ENCODE results near the gene ANKRD33B. TPM values are rescaled to one million over a fixed set of nuclear protein-coding genes. Genes with fewer than 3 reads are reported as not detected.
A peak's percentile ranks its signal among the peaks of the same experiment; 100 is the strongest.
"Not testable (repeated sequence)": the region's sequence is repeated elsewhere in the genome, so short reads cannot be mapped to it uniquely, and the experiment has no call there.

Gene ANKRD33B
- polyA plus RNA-seq, 3 donors from 2014 or later = 0.13 to 0.15 TPM; not detected in 1

DNA sequence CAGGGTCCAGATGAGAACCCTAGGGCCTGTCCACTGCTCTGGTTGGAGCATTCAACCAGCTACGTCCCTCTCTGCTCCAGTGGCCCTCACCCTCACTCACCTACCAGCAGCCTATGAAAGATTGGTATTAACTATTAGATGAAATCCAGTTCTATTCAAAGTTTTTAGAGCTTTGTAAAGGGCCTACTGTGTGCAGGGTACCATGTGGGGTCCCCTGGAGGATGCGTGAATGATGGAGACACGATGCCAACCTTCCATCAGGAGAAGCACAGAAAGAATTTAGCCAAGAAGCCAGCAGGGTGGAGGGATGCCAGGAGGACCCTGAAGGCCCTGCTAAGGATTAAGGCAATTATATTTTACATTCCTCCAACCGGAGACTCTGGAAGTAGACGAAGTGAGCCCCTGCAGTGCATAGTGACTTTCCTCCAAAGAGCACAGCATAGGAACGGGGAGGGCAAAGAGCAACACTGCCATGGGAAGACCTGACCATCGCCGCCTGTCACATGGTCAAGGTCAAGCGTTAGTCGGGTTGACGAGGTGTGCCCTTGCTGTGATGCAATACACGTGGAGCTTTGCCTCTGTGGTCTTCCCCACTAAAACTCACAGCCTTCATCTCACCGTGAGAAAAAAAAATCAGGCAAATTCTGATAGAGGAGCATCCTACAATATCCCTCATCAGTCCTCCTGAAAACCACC is 22.8 kb upstream of the ANKRD33B start:
- Mint-ChIP-seq H3K36me3 (no peaks in the 10 kb centered on the region), H3K9me3 (no peaks in the 10 kb centered on the region), H3K4me3 (no peak overlapping the region), H3K27me3 (ENCODE audit: low read depth in 3 of 3) (peaks cover 1 to 14% (median 10%) of the 10 kb centered on the region in 3 donors), H3K27ac (no peak overlapping the region), H3K4me1 (peaks cover 17 to 19% of the 10 kb centered on the region in 2 donors)
- DNase-seq = no peak

DNA sequence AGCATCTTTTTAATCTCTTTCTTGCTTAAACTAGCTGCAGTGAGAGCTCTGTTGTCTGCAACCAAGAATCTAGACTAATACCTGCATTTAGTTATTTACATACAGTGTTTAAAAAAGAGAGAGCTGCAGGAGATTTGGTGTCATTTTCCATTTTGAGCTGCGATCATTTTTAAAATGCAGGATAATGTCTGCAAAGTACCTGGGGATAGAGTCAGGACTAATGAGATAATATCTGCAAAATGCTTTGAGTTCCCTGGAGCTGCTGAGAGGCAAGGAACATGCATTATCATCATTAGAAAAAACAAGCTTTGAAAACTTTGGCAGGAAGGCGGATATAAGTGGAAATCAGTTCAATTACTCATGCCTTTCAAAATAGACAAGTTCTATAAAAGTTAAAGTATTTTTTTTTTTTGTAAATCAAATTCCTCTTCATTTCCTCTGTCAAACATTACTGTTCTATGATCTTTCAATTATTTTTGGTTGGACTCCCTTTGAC is 21.8 kb upstream of the ANKRD33B start:
- H3K4me3 Mint-ChIP-seq = no peak overlapping the region
- H3K27me3 Mint-ChIP-seq (ENCODE audit: low read depth in 3 of 3) = peaks cover 3 to 19% (median 10%) of the 10 kb centered on the region in 3 donors
- H3K27ac Mint-ChIP-seq = no peak overlapping the region
- no peaks in the 10 kb centered on the region for H3K36me3 Mint-ChIP-seq
- H3K9me3 Mint-ChIP-seq = no peaks in the 10 kb centered on the region
- DNase-seq = no peak
- peaks cover 10 to 12% of the 10 kb centered on the region in 2 donors for H3K4me1 Mint-ChIP-seq

DNA sequence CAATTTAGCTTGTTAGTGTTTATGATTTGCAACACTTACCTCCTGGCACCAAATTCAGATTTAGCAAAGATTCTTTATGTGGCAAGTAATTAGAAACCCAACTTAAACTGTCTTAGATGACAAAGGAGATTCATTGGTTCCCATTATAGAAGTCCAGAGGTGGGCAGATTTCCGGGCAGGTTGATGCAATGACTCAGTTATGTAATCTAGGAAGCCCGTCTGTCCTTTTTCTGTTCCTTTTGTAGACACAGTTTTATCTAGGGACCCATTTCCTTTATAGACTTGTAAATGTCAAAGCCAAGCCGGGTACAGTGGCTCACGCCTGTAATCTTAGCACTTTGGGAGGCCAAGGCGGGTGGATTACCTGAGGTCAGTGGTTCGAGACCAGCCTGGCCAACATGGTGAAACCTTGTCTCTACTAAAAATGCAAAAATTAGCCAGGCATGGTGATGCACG is 20.3 kb upstream of the ANKRD33B start:
- Mint-ChIP-seq H3K4me1 (no peaks in the 10 kb centered on the region), H3K27ac (no peak overlapping the region), H3K36me3 (no peaks in the 10 kb centered on the region), H3K27me3 (ENCODE audit: low read depth in 3 of 3) (peaks cover 6 to 15% (median 6%) of the 10 kb centered on the region in 3 donors), H3K4me3 (no peak overlapping the region), H3K9me3 (no peaks in the 10 kb centered on the region)
- DNase-seq = no peak

DNA sequence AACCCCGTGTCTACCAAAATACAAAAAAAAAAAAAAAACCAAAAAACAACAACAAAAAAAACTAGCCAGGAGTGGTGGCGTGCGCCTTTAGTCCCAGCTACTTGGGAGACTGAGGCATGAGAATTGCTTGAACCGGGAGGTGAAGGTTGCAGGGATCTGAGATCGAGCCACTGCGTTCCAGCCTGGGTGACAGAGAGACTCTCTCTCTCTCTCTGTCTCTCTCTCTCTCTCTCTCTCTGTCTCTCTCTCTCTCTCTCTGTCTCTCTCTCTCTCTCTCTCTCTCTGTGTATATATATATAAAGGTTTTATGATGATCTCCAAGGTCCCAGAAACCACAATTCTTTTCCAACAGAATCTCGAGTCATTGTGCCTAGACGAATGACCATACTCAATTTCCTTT is 18.8 kb upstream of the ANKRD33B start:
- no peak overlapping the region for H3K27ac Mint-ChIP-seq
- no peak for DNase-seq
- H3K4me1 Mint-ChIP-seq = no peaks in the 10 kb centered on the region
- H3K4me3 Mint-ChIP-seq = no peak overlapping the region
- H3K36me3 Mint-ChIP-seq = no peaks in the 10 kb centered on the region
- H3K27me3 Mint-ChIP-seq (ENCODE audit: low read depth in 3 of 3) = peaks cover 6 to 12% (median 6%) of the 10 kb centered on the region in 3 donors
- H3K9me3 Mint-ChIP-seq = no peaks in the 10 kb centered on the region

DNA sequence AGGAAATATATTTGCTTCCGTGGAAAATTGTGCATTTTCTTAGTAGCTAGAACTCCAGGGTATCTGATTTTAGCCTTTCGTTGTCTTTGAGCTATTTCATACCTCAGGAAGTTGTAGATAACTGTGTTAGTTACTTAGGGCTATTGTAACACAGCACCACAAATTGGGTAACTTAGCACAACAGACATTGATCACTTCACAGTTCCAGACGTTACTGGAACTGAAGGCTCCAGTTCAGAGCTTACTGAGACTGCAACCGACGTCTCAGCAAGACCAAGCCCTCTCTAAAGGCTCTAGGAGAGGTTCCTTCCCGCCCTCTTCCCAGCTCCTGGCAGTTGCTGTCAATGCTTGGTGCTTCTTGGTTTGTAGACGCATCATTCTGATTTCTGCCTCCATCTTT is 17.7 kb upstream of the ANKRD33B start:
- H3K36me3 Mint-ChIP-seq = no peaks in the 10 kb centered on the region
- H3K27ac Mint-ChIP-seq = no peak overlapping the region
- H3K27me3 Mint-ChIP-seq (ENCODE audit: low read depth in 3 of 3) = peaks cover 4 to 8% (median 6%) of the 10 kb centered on the region in 3 donors
- no peaks in the 10 kb centered on the region for H3K9me3 Mint-ChIP-seq
- H3K4me3 Mint-ChIP-seq = no peak overlapping the region
- H3K4me1 Mint-ChIP-seq = no peaks in the 10 kb centered on the region
- no peak for DNase-seq

DNA sequence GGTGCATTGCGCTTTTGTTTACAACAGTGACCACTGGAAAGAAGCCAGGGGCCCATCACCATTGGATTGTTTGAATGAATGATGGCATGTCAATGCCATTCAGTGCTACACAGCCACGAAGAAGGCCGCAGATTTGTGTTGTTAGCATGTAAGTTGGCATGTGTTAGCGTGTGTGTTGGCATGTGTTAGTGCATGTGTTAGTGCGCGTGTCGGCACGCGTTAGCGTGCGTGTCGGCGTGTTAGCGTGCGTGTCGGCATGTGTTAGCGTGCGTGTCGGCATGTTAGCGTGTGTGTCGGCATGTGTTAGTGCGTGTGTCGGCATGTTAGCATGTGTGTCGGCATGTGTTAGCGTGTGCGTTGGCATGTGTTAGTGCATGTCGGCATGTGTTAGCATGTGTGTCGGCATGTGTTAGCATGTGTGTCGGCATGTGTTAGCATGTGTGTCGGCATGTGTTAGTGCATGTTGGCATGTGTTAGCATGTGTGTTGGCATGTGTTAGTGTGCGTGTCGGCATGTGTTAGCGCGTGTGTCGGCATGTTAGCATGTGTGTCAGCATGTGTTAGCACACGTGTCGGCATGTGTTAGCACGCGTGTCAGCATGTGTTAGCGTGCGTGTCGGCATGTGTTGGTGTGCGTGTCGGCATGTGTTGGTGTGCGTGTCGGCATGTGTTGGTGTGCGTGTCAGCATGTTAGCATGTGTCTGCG is 15.3 kb upstream of the ANKRD33B start:
- no peaks in the 10 kb centered on the region for H3K9me3 Mint-ChIP-seq
- H3K27me3 Mint-ChIP-seq (ENCODE audit: low read depth in 3 of 3) = peaks cover 3 to 12% (median 4%) of the 10 kb centered on the region in 3 donors
- peaks cover 16% of the 10 kb centered on the region in 2 donors for H3K4me1 Mint-ChIP-seq
- DNase-seq = no peak
- no peaks in the 10 kb centered on the region for H3K36me3 Mint-ChIP-seq
- H3K27ac Mint-ChIP-seq = peak overlapping the region in 1 of 6 donors; percentile 12
- no peak overlapping the region for H3K4me3 Mint-ChIP-seq

DNA sequence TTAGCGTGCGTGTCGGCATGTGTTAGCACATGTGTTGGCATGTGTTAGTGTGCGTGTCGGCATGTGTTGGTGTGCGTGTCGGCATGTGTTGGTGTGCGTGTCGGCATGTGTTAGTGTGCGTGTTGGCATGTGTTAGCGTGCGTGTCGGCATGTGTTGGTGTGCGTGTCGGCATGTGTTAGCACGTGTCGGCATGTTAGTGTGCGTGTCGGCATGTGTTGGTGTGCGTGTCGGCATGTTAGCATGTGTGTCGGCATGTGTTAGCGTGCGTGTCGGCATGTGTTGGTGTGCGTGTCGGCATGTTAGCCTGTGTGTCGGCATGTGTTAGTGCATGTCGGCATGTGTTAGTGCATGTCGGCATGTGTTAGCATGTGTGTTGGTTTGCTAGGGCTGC is 14.8 kb upstream of the ANKRD33B start:
- not testable (repeated sequence) for H3K36me3 Mint-ChIP-seq, DNase-seq, H3K9me3 Mint-ChIP-seq, H3K27ac Mint-ChIP-seq, H3K4me3 Mint-ChIP-seq
- H3K27me3 Mint-ChIP-seq (ENCODE audit: low read depth in 3 of 3) = peaks cover 5 to 11% (median 5%) of the 10 kb centered on the region in 3 donors
- H3K4me1 Mint-ChIP-seq = peaks cover 20 to 21% of the 10 kb centered on the region in 2 donors

DNA sequence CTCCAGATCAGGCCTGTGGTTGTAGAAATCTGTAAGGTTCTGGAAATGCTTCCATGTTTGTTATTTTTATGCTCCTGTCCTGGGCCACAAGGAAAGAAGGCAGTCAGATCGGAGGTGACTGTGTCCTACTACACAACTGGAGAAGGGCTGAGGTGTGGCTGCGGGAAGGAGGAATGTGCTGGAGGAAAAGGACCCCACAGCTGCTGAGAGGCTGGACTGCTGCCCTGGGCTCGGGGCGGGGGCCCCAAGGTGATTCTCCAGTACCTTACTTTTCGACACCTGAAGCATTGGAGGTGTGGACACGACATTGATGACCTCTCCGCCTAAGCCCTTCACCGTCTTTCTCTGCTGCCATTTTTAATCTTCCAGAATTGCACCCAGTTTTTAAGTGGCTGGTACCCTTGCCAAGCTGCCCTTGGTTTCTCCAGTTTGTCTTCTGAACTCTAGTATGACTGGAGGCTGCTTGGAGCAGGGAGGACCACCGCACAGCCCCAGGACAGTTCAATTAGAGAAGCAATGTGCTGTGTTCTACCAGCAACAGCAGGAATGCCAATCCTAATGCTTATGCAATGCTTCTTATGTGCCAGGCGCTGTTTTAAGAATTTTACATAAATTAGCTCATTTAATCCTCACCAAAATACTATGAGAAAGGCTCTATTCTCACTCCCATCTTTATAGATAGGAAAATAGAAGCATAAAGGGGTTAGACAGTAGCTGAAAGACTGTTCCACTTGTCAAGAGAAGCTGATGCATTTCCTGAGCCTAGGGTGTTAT is 13.5 kb upstream of the ANKRD33B start:
- H3K9me3 Mint-ChIP-seq = no peaks in the 10 kb centered on the region
- peaks cover 5 to 9% (median 5%) of the 10 kb centered on the region in 3 donors for H3K27me3 Mint-ChIP-seq (ENCODE audit: low read depth in 3 of 3)
- no peak overlapping the region for H3K4me3 Mint-ChIP-seq
- H3K4me1 Mint-ChIP-seq = peaks cover 20 to 24% of the 10 kb centered on the region in 2 donors
- no peak for DNase-seq
- H3K27ac Mint-ChIP-seq = peak overlapping the region in 1 of 6 donors; percentile 30
- H3K36me3 Mint-ChIP-seq = no peaks in the 10 kb centered on the region

DNA sequence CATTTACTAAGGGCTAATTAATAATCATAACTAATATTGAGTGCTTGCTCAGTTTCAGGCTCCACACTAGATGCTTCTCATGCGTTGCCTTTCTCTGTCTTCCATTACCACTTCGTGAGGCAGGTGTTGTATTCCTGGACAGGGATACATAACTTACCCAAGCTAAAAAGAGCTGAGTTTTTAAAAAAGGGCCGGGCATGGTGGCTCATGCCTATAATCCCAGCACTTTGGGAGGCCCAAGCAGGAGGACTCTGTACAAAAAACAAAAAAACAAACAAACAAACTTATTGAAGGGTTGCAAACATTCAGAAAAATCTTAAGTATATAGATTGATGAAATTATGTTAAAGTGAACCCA is 12.1 kb upstream of the ANKRD33B start:
- peaks cover 4 to 7% (median 7%) of the 10 kb centered on the region in 3 donors for H3K27me3 Mint-ChIP-seq (ENCODE audit: low read depth in 3 of 3)
- no peak overlapping the region for H3K4me3 Mint-ChIP-seq
- no peak overlapping the region for H3K27ac Mint-ChIP-seq
- no peak for DNase-seq
- no peaks in the 10 kb centered on the region for H3K36me3 Mint-ChIP-seq
- peaks cover 20 to 24% of the 10 kb centered on the region in 2 donors for H3K4me1 Mint-ChIP-seq
- no peaks in the 10 kb centered on the region for H3K9me3 Mint-ChIP-seq

DNA sequence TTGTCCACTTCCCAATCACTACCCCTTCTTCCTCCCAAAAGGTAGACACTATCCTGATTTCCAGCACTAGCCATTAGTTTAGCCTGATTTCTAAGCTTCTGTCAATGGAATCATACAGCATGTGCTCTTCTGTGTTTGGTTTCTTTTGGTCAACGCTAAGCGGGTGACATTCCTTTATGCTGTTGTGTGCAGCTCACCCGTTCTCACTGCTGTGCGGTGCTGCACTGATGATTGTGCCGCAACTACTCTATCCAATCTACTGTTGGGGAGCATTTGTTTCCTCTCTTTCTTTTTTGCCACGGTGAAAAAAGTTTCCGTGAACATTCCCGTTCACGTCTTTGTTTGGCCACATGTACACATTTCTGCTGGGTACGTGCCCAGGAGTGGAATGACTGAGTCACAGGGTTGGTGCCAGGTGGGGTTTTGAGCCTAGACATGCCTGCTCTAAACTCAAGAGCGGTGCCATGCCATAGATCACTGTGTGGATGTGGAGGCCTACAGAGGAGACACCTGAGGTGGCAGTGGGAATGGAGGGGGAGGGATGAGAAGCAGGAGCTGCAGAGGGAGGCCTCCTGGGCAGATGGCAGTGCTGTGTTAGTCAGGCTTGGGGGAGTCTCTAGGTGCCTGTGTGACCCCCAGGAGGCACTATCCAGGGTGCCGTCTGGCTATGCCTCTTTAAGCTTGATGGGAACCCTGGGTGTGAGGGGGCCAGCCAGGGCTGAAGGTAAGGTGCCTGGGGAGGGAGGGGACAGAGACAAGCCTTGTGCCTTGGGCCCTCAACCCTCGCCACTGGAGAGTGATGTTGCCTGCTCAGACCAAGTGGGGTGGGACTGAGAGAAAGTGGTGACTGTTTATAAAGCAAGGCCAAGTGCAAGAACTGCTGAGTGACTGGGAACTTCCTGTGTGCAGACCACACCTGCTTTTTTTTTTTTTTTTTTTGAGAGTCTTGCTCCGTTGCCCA is 11.4 kb upstream of the ANKRD33B start:
- Mint-ChIP-seq H3K36me3 (no peaks in the 10 kb centered on the region), H3K4me3 (peak overlapping the region in 4 of 5 donors; percentile 39 to 65 (median 52)), H3K9me3 (no peaks in the 10 kb centered on the region), H3K4me1 (peaks cover 20 to 24% of the 10 kb centered on the region in 2 donors), H3K27me3 (ENCODE audit: low read depth in 3 of 3) (peaks cover 3 to 6% (median 5%) of the 10 kb centered on the region in 3 donors), H3K27ac (peak overlapping the region in 3 of 6 donors; percentile 36 to 61 (median 49))
- DNase-seq = peak in 2 of 3 donors; percentile 16 to 29

DNA sequence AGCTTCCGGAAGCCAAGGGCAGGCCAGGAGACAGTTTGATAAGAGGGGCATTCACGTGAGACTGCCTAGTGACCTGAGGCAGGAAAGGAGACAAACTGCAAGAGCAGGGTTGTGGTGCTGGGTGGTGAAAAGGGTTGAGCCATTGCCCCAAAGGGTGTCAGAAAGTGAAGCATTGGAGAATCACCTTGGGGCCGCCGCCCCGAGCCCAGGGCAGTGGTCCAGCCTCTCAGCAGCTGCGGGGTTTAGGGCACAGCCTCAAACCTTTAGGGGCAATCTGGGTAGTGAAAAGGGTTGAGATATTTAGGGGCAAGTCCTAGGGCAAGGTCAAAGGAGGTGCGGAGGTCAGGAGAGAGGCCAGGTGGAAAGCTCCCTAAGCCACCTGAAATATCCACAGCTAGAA is 10.4 kb upstream of the ANKRD33B start:
- no peaks in the 10 kb centered on the region for H3K9me3 Mint-ChIP-seq

DNA sequence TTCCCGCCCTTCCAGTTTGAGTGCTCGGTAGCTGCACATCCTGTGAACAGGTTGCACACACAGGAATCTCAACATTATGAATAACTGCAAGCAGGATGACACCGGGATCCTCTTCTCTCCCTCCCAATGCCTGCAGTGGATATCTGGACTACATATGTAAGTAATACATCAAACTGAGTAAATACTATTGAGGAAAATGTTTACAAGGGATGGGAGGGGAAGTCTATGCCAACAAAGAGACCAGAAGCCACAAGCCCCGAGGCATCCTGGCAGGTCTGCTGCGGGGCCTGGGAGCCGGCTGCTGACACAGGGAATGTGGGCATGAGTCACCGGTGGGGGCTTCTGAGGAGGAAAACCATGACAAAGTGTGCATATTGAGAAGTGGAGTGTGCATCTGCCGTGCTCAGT is 8.6 kb upstream of the ANKRD33B start:
- DNase-seq = no peak
- Mint-ChIP-seq H3K9me3 (no peaks in the 10 kb centered on the region), H3K27me3 (ENCODE audit: low read depth in 3 of 3) (peaks cover 3 to 6% (median 3%) of the 10 kb centered on the region in 3 donors), H3K36me3 (no peaks in the 10 kb centered on the region), H3K4me1 (peaks cover 20 to 24% of the 10 kb centered on the region in 2 donors), H3K4me3 (no peak overlapping the region), H3K27ac (no peak overlapping the region)

More for the DNA sequence above, 10.4 kb upstream of the ANKRD33B start:
- H3K27ac Mint-ChIP-seq = peak overlapping the region in 1 of 6 donors; percentile 36
- peaks cover 3 to 6% (median 3%) of the 10 kb centered on the region in 3 donors for H3K27me3 Mint-ChIP-seq (ENCODE audit: low read depth in 3 of 3)
- peaks cover 20 to 24% of the 10 kb centered on the region in 2 donors for H3K4me1 Mint-ChIP-seq
- no peak for DNase-seq
- H3K4me3 Mint-ChIP-seq = peak overlapping the region in 1 of 5 donors; percentile 23
- no peaks in the 10 kb centered on the region for H3K36me3 Mint-ChIP-seq

All from immature natural killer cell (primary cell).